NB4 (cell line): Measurements from ENCODE around the gene FJX1.

ENCODE experiments used
- CTCF ChIP-seq: IDR thresholded peaks from one replicate; pipeline ENCODE4 v1.5.1; 2012; ENCODE audit warnings: low read depth, low read length
- POLR2A ChIP-seq: IDR thresholded peaks from 2 replicates; pipeline ENCODE4 v1.6.1; 2011; ENCODE audit warnings: mild to moderate bottlenecking; ENCODE audit not compliant: insufficient read length; ENCODE audit errors: extremely low read depth

DNA sequence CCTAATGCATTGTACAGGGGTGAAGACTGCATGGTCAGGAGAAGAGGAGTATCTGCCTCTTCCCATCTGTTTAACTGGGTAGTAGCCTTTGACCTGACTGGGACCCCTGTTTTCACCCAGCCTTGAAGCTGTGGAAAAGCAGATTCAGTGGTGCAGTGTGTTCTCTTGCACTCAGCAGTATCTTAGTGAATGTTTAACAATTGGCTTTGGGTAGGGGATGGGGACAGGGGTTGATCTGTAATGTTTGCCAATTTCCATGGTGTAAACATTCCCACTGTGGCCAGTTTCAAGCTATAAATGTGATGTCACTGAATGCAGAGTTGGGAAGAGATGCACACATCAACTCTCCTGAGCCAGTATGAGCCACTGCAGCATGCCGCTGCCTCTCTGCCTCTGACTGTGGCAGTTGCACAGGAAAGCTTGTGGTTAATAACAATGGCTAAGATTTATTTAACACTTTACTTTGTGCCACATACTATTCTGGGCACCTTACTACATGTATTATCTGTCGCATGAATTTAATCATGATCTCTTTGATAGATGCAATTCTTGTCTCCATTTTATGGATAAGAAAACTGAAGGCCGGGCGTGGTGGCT is 15.7 kb downstream of the FJX1 start:
- no peak for TF ChIP-seq POLR2A
- no peak for TF ChIP-seq CTCF
